ENCODE measurements around the gene ELAVL1.
A peak's percentile ranks its signal among the peaks of the same experiment; 100 is the strongest.
"Not testable (repeated sequence)": the region's sequence is repeated elsewhere in the genome, so short reads cannot be mapped to it uniquely, and the experiment has no call there.

ELAVL1 gene

GRCh38 chr19:7932276-7932929 is 73.0 kb downstream of the ELAVL1 start:
- H3K36me3 Mint-ChIP-seq (ENCODE audit: low read depth): peaks cover 52% of the 10 kb centered on the region
- H3K27me3 Mint-ChIP-seq: no peaks in the 10 kb centered on the region
- no peak overlapping the region for H3K27ac Mint-ChIP-seq
- no peak overlapping the region for H3K4me3 Mint-ChIP-seq
- no peaks in the 10 kb centered on the region for H3K9me3 Mint-ChIP-seq
- H3K4me1 Mint-ChIP-seq (ENCODE audit: low read depth): peaks cover 24% of the 10 kb centered on the region

- H3K4me3 Mint-ChIP-seq: no peak overlapping the region
- peaks cover 47% of the 10 kb centered on the region for H3K36me3 Mint-ChIP-seq (ENCODE audit: low read depth)
- H3K9me3 Mint-ChIP-seq: no peaks in the 10 kb centered on the region
- peaks cover 26% of the 10 kb centered on the region for H3K4me1 Mint-ChIP-seq (ENCODE audit: low read depth)
- no peak overlapping the region for H3K27ac Mint-ChIP-seq
- H3K27me3 Mint-ChIP-seq: no peaks in the 10 kb centered on the region
These were observed 74.0 kb downstream of the ELAVL1 start for GRCh38 chr19:7931221-7932061.

- peaks cover 42% of the 10 kb centered on the region for H3K36me3 Mint-ChIP-seq (ENCODE audit: low read depth)
- peaks cover 29% of the 10 kb centered on the region for H3K4me1 Mint-ChIP-seq (ENCODE audit: low read depth)
- H3K27me3 Mint-ChIP-seq: no peaks in the 10 kb centered on the region
- no peaks in the 10 kb centered on the region for H3K9me3 Mint-ChIP-seq
- no peak overlapping the region for H3K4me3 Mint-ChIP-seq
- H3K27ac Mint-ChIP-seq: no peak overlapping the region
These were observed 74.7 kb downstream of the ELAVL1 start for GRCh38 chr19:7930765-7931164.

GRCh38 chr19:7930030-7930429 is 75.4 kb downstream of the ELAVL1 start:
- Mint-ChIP-seq H3K36me3 (ENCODE audit: low read depth) (peaks cover 34% of the 10 kb centered on the region), H3K4me1 (ENCODE audit: low read depth) (peaks cover 32% of the 10 kb centered on the region)
- not testable (repeated sequence) for H3K9me3 Mint-ChIP-seq, H3K27ac Mint-ChIP-seq, H3K4me3 Mint-ChIP-seq, H3K27me3 Mint-ChIP-seq

GRCh38 chr19:7928741-7929701 is 76.4 kb downstream of the ELAVL1 start:
- no peak overlapping the region for H3K4me3 Mint-ChIP-seq

GRCh38 chr19:7928334-7928706 is 77.1 kb downstream of the ELAVL1 start:
- Mint-ChIP-seq H3K36me3 (ENCODE audit: low read depth) (peaks cover 27% of the 10 kb centered on the region), H3K27me3 (no peaks in the 10 kb centered on the region), H3K4me3 (peak overlapping the region; percentile 33), H3K4me1 (ENCODE audit: low read depth) (peaks cover 32% of the 10 kb centered on the region), H3K27ac (peak overlapping the region; percentile 17), H3K9me3 (no peaks in the 10 kb centered on the region)

More at GRCh38 chr19:7928741-7929701, 76.4 kb downstream of the ELAVL1 start:
- H3K9me3 Mint-ChIP-seq: no peaks in the 10 kb centered on the region
- H3K27ac Mint-ChIP-seq: peak overlapping the region; percentile 67
- no peaks in the 10 kb centered on the region for H3K27me3 Mint-ChIP-seq
- H3K36me3 Mint-ChIP-seq (ENCODE audit: low read depth): peaks cover 31% of the 10 kb centered on the region
- H3K4me1 Mint-ChIP-seq (ENCODE audit: low read depth): peaks cover 32% of the 10 kb centered on the region

GRCh38 chr19:7927605-7928333 is 77.7 kb downstream of the ELAVL1 start:
- Mint-ChIP-seq H3K36me3 (ENCODE audit: low read depth) (peaks cover 25% of the 10 kb centered on the region), H3K4me1 (ENCODE audit: low read depth) (peaks cover 32% of the 10 kb centered on the region), H3K9me3 (no peaks in the 10 kb centered on the region), H3K27ac (no peak overlapping the region), H3K27me3 (no peaks in the 10 kb centered on the region), H3K4me3 (no peak overlapping the region)

GRCh38 chr19:7926727-7927604 is 78.5 kb downstream of the ELAVL1 start:
- H3K27ac Mint-ChIP-seq: no peak overlapping the region
- H3K9me3 Mint-ChIP-seq: no peaks in the 10 kb centered on the region
- H3K4me3 Mint-ChIP-seq: peak overlapping the region; percentile 57
- no peaks in the 10 kb centered on the region for H3K27me3 Mint-ChIP-seq
- peaks cover 32% of the 10 kb centered on the region for H3K4me1 Mint-ChIP-seq (ENCODE audit: low read depth)
- peaks cover 22% of the 10 kb centered on the region for H3K36me3 Mint-ChIP-seq (ENCODE audit: low read depth)

- H3K27me3 Mint-ChIP-seq: no peaks in the 10 kb centered on the region
- peaks cover 34% of the 10 kb centered on the region for H3K4me1 Mint-ChIP-seq (ENCODE audit: low read depth)
- H3K9me3 Mint-ChIP-seq: no peaks in the 10 kb centered on the region
- H3K4me3 Mint-ChIP-seq: peak within 1 kb of the TSS; percentile 76
- H3K36me3 Mint-ChIP-seq (ENCODE audit: low read depth): peaks cover 22% of the 10 kb centered on the region
- no peak within 1 kb of the TSS for H3K27ac Mint-ChIP-seq
These were observed 79.3 kb downstream of the ELAVL1 start, which contains the start of gene CTXN1 for GRCh38 chr19:7926021-7926726. Gene CTXN1 (minus strand): TSS chr19:7926135. CDS start chr19:7925538, 597 bp downstream.

GRCh38 chr19:7925171-7925851 is 80.1 kb downstream of the ELAVL1 start:
- Mint-ChIP-seq H3K4me3 (peak overlapping the region; percentile 76), H3K27me3 (no peaks in the 10 kb centered on the region), H3K27ac (no peak overlapping the region), H3K4me1 (ENCODE audit: low read depth) (peaks cover 38% of the 10 kb centered on the region), H3K36me3 (ENCODE audit: low read depth) (peaks cover 13% of the 10 kb centered on the region), H3K9me3 (no peaks in the 10 kb centered on the region)

- peaks cover 12% of the 10 kb centered on the region for H3K36me3 Mint-ChIP-seq (ENCODE audit: low read depth)
- H3K4me1 Mint-ChIP-seq (ENCODE audit: low read depth): peaks cover 37% of the 10 kb centered on the region
- no peaks in the 10 kb centered on the region for H3K9me3 Mint-ChIP-seq
- no peak overlapping the region for H3K4me3 Mint-ChIP-seq
- H3K27ac Mint-ChIP-seq: no peak overlapping the region
- peaks cover 2% of the 10 kb centered on the region for H3K27me3 Mint-ChIP-seq
These were observed 80.7 kb downstream of the ELAVL1 start for GRCh38 chr19:7924651-7925170.

GRCh38 chr19:7924241-7924640 is 81.2 kb downstream of the ELAVL1 start:
- Mint-ChIP-seq H3K4me1 (ENCODE audit: low read depth) (peaks cover 36% of the 10 kb centered on the region), H3K27me3 (peaks cover 5% of the 10 kb centered on the region), H3K9me3 (no peaks in the 10 kb centered on the region), H3K27ac (peak overlapping the region; percentile 11), H3K36me3 (ENCODE audit: low read depth) (peaks cover 12% of the 10 kb centered on the region), H3K4me3 (no peak overlapping the region)

Measured in stimulated activated naive CD8-positive, alpha-beta T cell treated with anti-CD3 and anti-CD28 coated beads, Interleukin-15, Interleukin-2, amounts not matched to agents 100 ng/mL and 50 ng/mL, for 24 hours (primary cell).